ENCODE data around the gene MEN1.

The MEN1 gene

GRCh38 chr11:64767344-64768299, 42.7 kb downstream of the MEN1 start:
- DNase-seq (ENCODE audit: insufficient read length, low spot score) (no peak), FAIRE-seq (no peak)
- TF ChIP-seq CTCF (IDR thresholded peaks at IDR 0.05; ENCODE audit: insufficient read depth, missing control alignments) = peak; percentile 66

GRCh38 chr11:64766881-64767280, 43.5 kb downstream of the MEN1 start:
- FAIRE-seq (no peak), DNase-seq (ENCODE audit: insufficient read length, low spot score) (no peak)
- no peak for TF ChIP-seq CTCF (IDR thresholded peaks at IDR 0.05; ENCODE audit: insufficient read depth, missing control alignments)

GRCh38 chr11:64765851-64766665, 44.3 kb downstream of the MEN1 start:
- DNase-seq (ENCODE audit: insufficient read length, low spot score) = no peak
- no peak for FAIRE-seq
- no peak for TF ChIP-seq CTCF (IDR thresholded peaks at IDR 0.05; ENCODE audit: insufficient read depth, missing control alignments)

- TF ChIP-seq CTCF (IDR thresholded peaks at IDR 0.05; ENCODE audit: insufficient read depth, missing control alignments) = no peak
- no peak for DNase-seq (ENCODE audit: insufficient read length, low spot score)
- FAIRE-seq = no peak
Measured at GRCh38 chr11:64765291-64765850, 45.0 kb downstream of the MEN1 start.

- FAIRE-seq = no peak
- no peak for DNase-seq (ENCODE audit: insufficient read length, low spot score)
- TF ChIP-seq CTCF (IDR thresholded peaks at IDR 0.05; ENCODE audit: insufficient read depth, missing control alignments) = no peak
Measured at GRCh38 chr11:64764753-64765152, 45.6 kb downstream of the MEN1 start.

GRCh38 chr11:64764040-64764611, 46.2 kb downstream of the MEN1 start:
- DNase-seq (ENCODE audit: insufficient read length, low spot score) (no peak), FAIRE-seq (no peak)
- TF ChIP-seq CTCF (IDR thresholded peaks at IDR 0.05; ENCODE audit: insufficient read depth, missing control alignments) = no peak
